Tibial artery (tissue), 4 donors: ENCODE data around the gene BEX4.
"Not testable (repeated sequence)": the region's sequence is repeated elsewhere in the genome, so short reads cannot be mapped to it uniquely, and the experiment has no call there.

ENCODE experiments used
- DNase-seq, 2 donors: peaks; one replicate each; pipeline ENCODE4 v3.0.0-alpha.2; 2019
- H3K27ac ChIP-seq, 2 donors: fragments of 200-600 bp; sonication (generic) in 1 of 2; 1 replicate in 1 of 2; 2 replicates in 1 of 2; pipeline ENCODE4 v1.5.1; 2018 to 2019; ENCODE audit warnings: mild to moderate bottlenecking in 1 of 2
- H3K27me3 ChIP-seq, 2 donors: fragments of 200-600 bp; sonication (generic) in 1 of 2; one replicate each; pipeline versions ENCODE4 v1.5.1 to v1.6.0; 2016 to 2019
- H3K36me3 ChIP-seq, 3 donors: fragments of 200-600 bp; sonication (generic) in 2 of 3; one replicate each; pipeline ENCODE4 v1.5.1; 2016 to 2019; ENCODE audit warnings: mild to moderate bottlenecking in 2 of 3
- H3K4me1 ChIP-seq, 4 donors: fragments of 200-600 bp; sonication (generic) in 2 of 4; 1 replicate in 3 of 4; 2 replicates in 1 of 4; pipeline ENCODE4 v1.5.1; 2016 to 2019
- H3K4me3 ChIP-seq, 2 donors: fragments of 200-600 bp; sonication (generic) in 1 of 2; 1 replicate in 1 of 2; 2 replicates in 1 of 2; pipeline ENCODE4 v1.5.1; 2018 to 2019; ENCODE audit warnings: mild to moderate bottlenecking in 2 of 2
- H3K9me3 ChIP-seq, 3 donors: fragments of 200-600 bp; sonication (generic) in 1 of 3; one replicate each; pipeline ENCODE4 v1.5.1; 2016 to 2019
- intact Hi-C: fragments of 100-400 bp; cut with DNase I; formaldehyde crosslinking; loops from one replicate; pipeline ENCODE4 v1.15.0; 2023; ENCODE audit warnings: low total_unique reads
- TF ChIP-seq, protein P1 (sequence below), 2 experiments: fragments of 200-600 bp in 1 of 2; fragments of 450-650 bp in 1 of 2; IDR thresholded peaks; one replicate each; pipeline ENCODE4 v1.5.1; 2017 to 2019; ENCODE audit warnings: antibody characterized with exemption in 2 of 2, mild to moderate bottlenecking in 1 of 2, moderate library complexity in 1 of 2

The BEX4 gene

DNA sequence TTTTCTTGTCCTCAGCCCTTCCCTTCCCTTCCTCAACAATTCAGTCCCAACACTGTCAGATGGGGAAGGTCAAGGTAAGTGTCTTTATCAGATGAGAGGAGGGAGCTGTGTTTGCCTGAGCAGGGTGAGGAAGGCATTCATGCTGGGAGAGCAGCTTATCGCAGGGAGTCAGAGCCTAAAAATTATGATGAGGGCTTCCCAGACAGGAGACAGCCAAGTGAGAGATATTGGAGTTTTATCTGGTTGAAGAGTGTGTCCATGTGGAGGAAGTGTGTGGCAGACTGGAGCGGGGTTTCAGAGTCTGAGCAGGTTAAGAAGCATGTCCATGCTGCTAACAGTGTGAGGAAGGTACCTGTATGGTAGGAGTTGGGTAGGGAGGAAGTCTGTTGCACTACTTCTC, 18.4 kb downstream of the BEX4 start:
- Histone ChIP-seq H3K4me1 (no peaks in the 10 kb centered on the region), H3K9me3 (no peaks in the 10 kb centered on the region), H3K36me3 (no peaks in the 10 kb centered on the region), H3K4me3 (no peak overlapping the region), H3K27ac (no peak overlapping the region), H3K27me3 (no peaks in the 10 kb centered on the region)
- DNase-seq: no peak
- intact Hi-C loops: no loop called here
- TF ChIP-seq, protein P1, sequence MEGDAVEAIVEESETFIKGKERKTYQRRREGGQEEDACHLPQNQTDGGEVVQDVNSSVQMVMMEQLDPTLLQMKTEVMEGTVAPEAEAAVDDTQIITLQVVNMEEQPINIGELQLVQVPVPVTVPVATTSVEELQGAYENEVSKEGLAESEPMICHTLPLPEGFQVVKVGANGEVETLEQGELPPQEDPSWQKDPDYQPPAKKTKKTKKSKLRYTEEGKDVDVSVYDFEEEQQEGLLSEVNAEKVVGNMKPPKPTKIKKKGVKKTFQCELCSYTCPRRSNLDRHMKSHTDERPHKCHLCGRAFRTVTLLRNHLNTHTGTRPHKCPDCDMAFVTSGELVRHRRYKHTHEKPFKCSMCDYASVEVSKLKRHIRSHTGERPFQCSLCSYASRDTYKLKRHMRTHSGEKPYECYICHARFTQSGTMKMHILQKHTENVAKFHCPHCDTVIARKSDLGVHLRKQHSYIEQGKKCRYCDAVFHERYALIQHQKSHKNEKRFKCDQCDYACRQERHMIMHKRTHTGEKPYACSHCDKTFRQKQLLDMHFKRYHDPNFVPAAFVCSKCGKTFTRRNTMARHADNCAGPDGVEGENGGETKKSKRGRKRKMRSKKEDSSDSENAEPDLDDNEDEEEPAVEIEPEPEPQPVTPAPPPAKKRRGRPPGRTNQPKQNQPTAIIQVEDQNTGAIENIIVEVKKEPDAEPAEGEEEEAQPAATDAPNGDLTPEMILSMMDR (IDR thresholded peaks at IDR 0.05): no peak

DNA sequence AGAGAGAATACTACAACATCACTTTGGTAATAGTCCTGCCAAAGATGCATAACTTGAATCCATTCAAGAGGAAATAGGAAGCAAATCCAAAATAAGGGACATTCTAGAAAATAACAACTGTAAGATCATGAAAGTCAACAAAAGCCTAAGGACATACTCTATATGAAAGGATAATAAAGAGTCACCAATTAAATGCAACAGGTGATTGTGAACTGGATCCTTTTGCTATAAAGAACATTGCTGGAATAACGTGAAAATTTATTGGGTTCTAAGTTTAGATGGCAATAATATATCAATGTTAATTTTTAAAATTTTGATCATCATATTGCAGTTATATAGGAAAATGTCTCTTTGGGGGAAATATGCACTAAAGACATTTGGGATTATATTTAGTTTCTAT, 20.0 kb downstream of the BEX4 start:
- H3K4me3 ChIP-seq: no peak overlapping the region
- TF ChIP-seq, protein P1 (IDR thresholded peaks at IDR 0.05): no peak
- no peak overlapping the region for H3K27ac ChIP-seq
- no peaks in the 10 kb centered on the region for H3K4me1 ChIP-seq
- no peaks in the 10 kb centered on the region for H3K9me3 ChIP-seq
- no peak for DNase-seq
- intact Hi-C loops: no loop called here
- H3K27me3 ChIP-seq: no peaks in the 10 kb centered on the region
- no peaks in the 10 kb centered on the region for H3K36me3 ChIP-seq

DNA sequence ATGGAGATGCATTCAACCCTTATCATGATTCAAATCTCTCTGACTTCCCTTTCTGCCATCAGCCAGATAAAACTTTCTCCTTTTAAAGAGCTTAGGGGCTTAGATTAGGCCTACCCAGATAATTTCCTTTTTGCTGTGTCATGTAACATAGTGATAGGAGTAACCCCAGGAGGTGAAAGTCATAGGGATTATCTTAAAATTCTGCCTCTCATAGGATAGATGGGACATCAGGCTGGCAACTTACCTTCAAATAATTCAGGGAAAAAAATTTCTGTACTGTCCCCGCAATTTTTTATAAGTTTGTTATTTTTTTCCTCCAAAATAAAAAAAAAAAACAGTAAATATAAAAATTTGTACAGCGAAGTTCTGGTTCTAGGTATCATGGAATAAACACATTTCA, 20.7 kb downstream of the BEX4 start:
- DNase-seq, intact Hi-C loops, H3K4me1 ChIP-seq: not testable (repeated sequence)

DNA sequence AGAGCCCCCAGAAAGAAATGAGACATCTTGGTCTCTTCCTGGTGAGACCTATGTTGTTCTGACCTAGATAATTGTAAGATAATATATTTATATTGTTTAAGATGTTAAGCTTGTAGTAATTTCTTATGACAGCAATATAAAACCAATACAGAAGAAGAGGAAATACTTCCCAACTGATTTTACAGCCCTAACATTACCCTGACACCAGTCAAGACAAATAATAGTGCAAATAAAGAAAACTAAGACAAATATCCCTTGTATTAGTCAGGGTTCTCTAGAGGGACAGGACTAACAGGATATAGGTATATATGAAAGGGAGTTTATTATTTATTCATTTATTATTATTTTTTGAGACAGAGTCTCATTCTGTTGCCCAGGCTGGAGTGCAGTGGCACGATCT, 21.4 kb downstream of the BEX4 start:
- intact Hi-C loops: no loop called here

More for the DNA sequence above, 20.7 kb downstream of the BEX4 start:
- not testable (repeated sequence) for H3K27me3 ChIP-seq, H3K36me3 ChIP-seq, H3K4me3 ChIP-seq, H3K9me3 ChIP-seq, H3K27ac ChIP-seq

DNA sequence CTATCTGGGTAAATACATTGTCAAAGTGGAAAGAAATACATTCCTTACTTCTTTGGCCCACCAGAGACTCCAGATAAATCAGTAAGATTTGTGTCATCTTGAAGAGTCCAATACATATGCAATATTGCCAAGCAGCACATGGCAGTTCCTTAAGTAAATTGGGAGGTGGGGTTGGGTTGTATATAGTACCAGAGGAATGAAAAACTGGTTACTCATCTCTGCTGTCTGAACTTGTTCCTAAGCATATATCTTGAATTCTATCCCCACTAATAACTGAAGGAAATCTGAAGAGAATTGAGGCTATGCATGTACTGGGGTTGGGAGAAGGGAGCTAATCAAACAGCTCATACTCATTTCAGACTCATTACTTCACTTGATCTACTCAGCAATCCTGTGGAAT, 25.2 kb downstream of the BEX4 start:
- Histone ChIP-seq H3K27me3 (no peaks in the 10 kb centered on the region), H3K9me3 (no peaks in the 10 kb centered on the region), H3K4me1 (no peaks in the 10 kb centered on the region), H3K27ac (no peak overlapping the region), H3K36me3 (no peaks in the 10 kb centered on the region), H3K4me3 (no peak overlapping the region)
- intact Hi-C loops: no loop called here
- no peak for DNase-seq
- TF ChIP-seq, protein P1 (IDR thresholded peaks at IDR 0.05): no peak

More for the DNA sequence above, 21.4 kb downstream of the BEX4 start:
- H3K9me3 ChIP-seq: no peaks in the 10 kb centered on the region
- H3K27me3 ChIP-seq: no peaks in the 10 kb centered on the region
- no peak overlapping the region for H3K27ac ChIP-seq
- no peaks in the 10 kb centered on the region for H3K36me3 ChIP-seq
- no peaks in the 10 kb centered on the region for H3K4me1 ChIP-seq
- TF ChIP-seq, protein P1 (IDR thresholded peaks at IDR 0.05): no peak
- no peak for DNase-seq
- H3K4me3 ChIP-seq: no peak overlapping the region

DNA sequence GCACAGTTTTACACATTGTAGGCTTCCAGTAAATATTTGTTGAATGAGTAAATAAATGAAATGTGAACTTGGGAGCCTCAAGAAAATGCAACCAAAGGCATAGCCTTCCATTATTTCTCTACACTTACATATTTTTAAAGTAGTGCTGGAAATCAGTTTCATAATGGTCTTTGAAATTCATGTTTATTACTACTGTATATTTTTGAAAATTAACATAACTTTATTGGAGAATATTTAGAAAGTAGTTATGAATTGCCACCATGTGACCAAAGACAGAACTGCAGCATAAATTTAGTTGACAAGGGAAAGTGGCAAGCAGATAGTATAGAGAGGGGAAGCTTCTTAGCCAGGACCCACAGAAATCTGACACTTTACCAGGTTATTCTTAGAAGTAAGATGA, 33.6 kb downstream of the BEX4 start:
- no peaks in the 10 kb centered on the region for H3K27me3 ChIP-seq
- no peak overlapping the region for H3K4me3 ChIP-seq
- DNase-seq: no peak
- intact Hi-C loops: no loop called here
- no peaks in the 10 kb centered on the region for H3K36me3 ChIP-seq
- no peaks in the 10 kb centered on the region for H3K4me1 ChIP-seq
- no peaks in the 10 kb centered on the region for H3K9me3 ChIP-seq
- TF ChIP-seq, protein P1 (IDR thresholded peaks at IDR 0.05): peak; percentile 12 to 23
- H3K27ac ChIP-seq: no peak overlapping the region
